ENCODE data around the gene ACAN. TPM values are rescaled to one million over a fixed set of nuclear protein-coding genes. Genes with fewer than 3 reads are reported as not detected.
A peak's percentile ranks its signal among the peaks of the same experiment; 100 is the strongest.

Gene ACAN
- total RNA-seq, 1 experiment from 2014 or later, result 0.03 TPM

GRCh38 chr15:88877906-88878305, 74.7 kb downstream of the ACAN start:
- BruUV-seq (replicated peaks), result no TSS peak
- ChIA-PET CTCF (interaction anchor here (0.5 to 1.6 kb wide), 2 partner anchors 27 to 359 kb away, joined by 3 to 4 read pairs; no protein-coding TSS in a partner anchor), POLR2A (no interaction called here)
- H3K4me1 ChIP-seq (ENCODE audit: control insufficient read depth, insufficient read depth, low read length), result no peaks in the 10 kb centered on the region
- ATAC-seq (no peak), DNase-seq (ENCODE audit: low read depth, low spot score) (no peak)
- no peaks in the 10 kb centered on the region for H3K9me3 ChIP-seq (ENCODE audit: control insufficient read depth, insufficient read depth, low read depth, low read length)
- no peak overlapping the region for H3K27ac ChIP-seq (ENCODE audit: low read length)
- intact Hi-C loops (cut with micrococcal nuclease; ENCODE audit: unreplicated experiment) (loop anchor here (5.0 kb wide), 1 partner anchor 299 kb away; no protein-coding TSS in a partner anchor), in situ Hi-C loops (cut with HindIII; ENCODE audit: low pct_unique_long_range_greater_than_20kb, low sequenced_read_pairs) (no loop called here)
- H3K36me3 ChIP-seq (ENCODE audit: control insufficient read depth, insufficient read depth, low read length), result peaks cover 4% of the 10 kb centered on the region
- no peak overlapping the region for H3K4me3 ChIP-seq (ENCODE audit: low read depth in 2 of 2, low read length in 2 of 2)
- TF ChIP-seq REST (IDR thresholded peaks at IDR 0.05; ENCODE audit: insufficient read depth in 1 of 2, low read depth in 2 of 2, low read length in 1 of 2), result no peak
- no peak for TF ChIP-seq CTCF (IDR thresholded peaks at IDR 0.05)
- no peak for TF ChIP-seq POLR2AphosphoS5 (IDR thresholded peaks at IDR 0.05; ENCODE audit: low read depth, low read length)
- no peak for TF ChIP-seq TCF7L2 (IDR thresholded peaks at IDR 0.05; ENCODE audit: low read depth, low read length)
- no peak for TF ChIP-seq SIN3A (IDR thresholded peaks at IDR 0.05; ENCODE audit: borderline replicate concordance, insufficient read depth, low read depth, low read length)
- no peaks in the 10 kb centered on the region for H3K27me3 ChIP-seq (ENCODE audit: control insufficient read depth, insufficient read depth, low read length)

- in situ Hi-C loops (cut with HindIII; ENCODE audit: low pct_unique_long_range_greater_than_20kb, low sequenced_read_pairs) (no loop called here), intact Hi-C loops (cut with micrococcal nuclease; ENCODE audit: unreplicated experiment) (loop anchor here (5.0 kb wide), 1 partner anchor 299 kb away; no protein-coding TSS in a partner anchor)
- peak; percentile 84 for ATAC-seq
- no peaks in the 10 kb centered on the region for H3K9me3 ChIP-seq (ENCODE audit: control insufficient read depth, insufficient read depth, low read depth, low read length)
- CTCF ChIA-PET, result interaction anchor here (1.6 kb wide), 1 partner anchor 26 kb away, joined by 4 read pairs; no protein-coding TSS in a partner anchor
- DNase-seq (ENCODE audit: low read depth, low spot score), result no peak
- no TSS peak for BruUV-seq (replicated peaks)
- H3K4me3 ChIP-seq (ENCODE audit: low read depth in 2 of 2, low read length in 2 of 2), result no peak overlapping the region
- peaks cover 4% of the 10 kb centered on the region for H3K36me3 ChIP-seq (ENCODE audit: control insufficient read depth, insufficient read depth, low read length)
- no peaks in the 10 kb centered on the region for H3K27me3 ChIP-seq (ENCODE audit: control insufficient read depth, insufficient read depth, low read length)
- POLR2A ChIA-PET, result no interaction called here
- H3K27ac ChIP-seq (ENCODE audit: low read length), result no peak overlapping the region
- no peak for TF ChIP-seq REST (IDR thresholded peaks at IDR 0.05; ENCODE audit: insufficient read depth in 1 of 2, low read depth in 2 of 2, low read length in 1 of 2)
- peak; percentile 95 for TF ChIP-seq CTCF (IDR thresholded peaks at IDR 0.05)
- H3K4me1 ChIP-seq (ENCODE audit: control insufficient read depth, insufficient read depth, low read length), result no peaks in the 10 kb centered on the region
Observed at GRCh38 chr15:88878720-88879184, 75.5 kb downstream of the ACAN start.

All from Panc1 (cell line).